Astrocyte (in vitro differentiated cells and primary cell): ENCODE results near the gene ZDHHC11.

Source experiments
- CTCF ChIP-seq: IDR thresholded peaks from 2 replicates; pipeline ENCODE4 v1.5.1; 2011; ENCODE audit warnings: low read depth, mild to moderate bottlenecking, inconsistent platforms, low read length, moderate library complexity; ENCODE audit not compliant: insufficient read depth
- EZH2 ChIP-seq: IDR thresholded peaks from 2 replicates; pipeline ENCODE4 v1.6.1; 2012; ENCODE audit warnings: mild to moderate bottlenecking, low read length, inconsistent platforms; ENCODE audit not compliant: insufficient read depth

GRCh38 chr5:761059-761771, 89.6 kb downstream of the ZDHHC11 start:
- TF ChIP-seq CTCF: no peak
- no peak for TF ChIP-seq EZH2
